Measurements from ENCODE around the gene CD58.

The CD58 gene

GRCh38 chr1:116502671-116503314 lies 68.0 kb downstream of the CD58 start:
- no peak overlapping the region for H3K4me3 ChIP-seq (ENCODE audit: low read depth, low read length)
- ChIA-PET CTCF (interaction anchor here (1.5 to 29.0 kb wide), 3 partner anchors 8 to 356 kb away, joined by 3 to 1029 read pairs (median 241); no protein-coding TSS in a partner anchor), POLR2A (interaction anchor here (0.7 kb wide), 1 partner anchor 30 kb away, joined by 3 read pairs; no protein-coding TSS in a partner anchor)
- no peak for DNase-seq (ENCODE audit: low read depth, low spot score)
- TF ChIP-seq CTCF (IDR thresholded peaks at IDR 0.05; ENCODE audit: insufficient read depth, low read length, missing control alignments), result no peak

- DNase-seq (ENCODE audit: low read depth, low spot score), result no peak
- ChIA-PET POLR2A (no interaction called here), CTCF (interaction anchor here (1.5 to 29.0 kb wide), 3 partner anchors 9 to 355 kb away, joined by 3 to 1029 read pairs (median 241); no protein-coding TSS in a partner anchor)
- TF ChIP-seq CTCF (IDR thresholded peaks at IDR 0.05; ENCODE audit: insufficient read depth, low read length, missing control alignments), result no peak
- H3K4me3 ChIP-seq (ENCODE audit: low read depth, low read length), result no peak overlapping the region
Observed at GRCh38 chr1:116501870-116502244, 69.0 kb downstream of the CD58 start.

DNA sequence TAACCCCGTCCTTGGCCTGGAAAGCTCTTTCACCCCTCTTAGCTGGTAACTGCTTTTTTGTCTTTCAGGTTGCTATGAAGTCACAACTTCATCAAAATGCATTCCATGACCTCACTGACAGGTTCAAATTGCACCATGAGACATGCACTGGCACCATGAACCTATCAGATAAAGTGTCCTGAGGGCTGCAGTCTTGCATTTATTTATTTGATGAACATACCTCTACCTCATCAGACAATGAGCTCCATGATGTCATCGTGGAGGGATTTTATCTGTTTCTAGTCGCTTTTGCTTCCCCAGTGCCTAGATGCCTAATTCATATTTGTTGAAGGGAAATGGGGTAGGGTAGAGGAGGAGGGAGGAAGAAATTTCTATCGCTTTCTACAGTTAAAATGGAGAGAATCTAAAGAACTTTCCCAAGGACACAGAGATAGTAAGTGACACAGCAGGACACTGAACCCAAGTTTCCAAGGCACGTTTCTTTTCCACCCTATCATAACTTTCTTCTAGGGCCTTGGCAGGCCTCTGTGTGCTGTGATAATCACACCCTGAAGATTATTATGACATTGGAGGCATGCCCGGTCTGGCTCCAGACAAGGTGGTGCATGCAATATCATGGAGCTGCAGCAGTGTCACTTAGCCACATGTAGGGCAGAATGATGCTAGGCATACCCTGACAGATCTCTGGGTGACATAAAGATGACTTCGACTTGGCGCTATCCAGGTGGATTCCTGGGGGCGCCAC lies 69.5 kb downstream of the CD58 start:
- ChIA-PET CTCF (interaction anchor here (1.5 to 29.0 kb wide), 5 partner anchors 7 to 355 kb away, joined by 3 to 1029 read pairs (median 22); no protein-coding TSS in a partner anchor), POLR2A (no interaction called here)
- DNase-seq (ENCODE audit: low read depth, low spot score), result no peak
- no peak overlapping the region for H3K4me3 ChIP-seq (ENCODE audit: low read depth, low read length)
- no peak for TF ChIP-seq CTCF (IDR thresholded peaks at IDR 0.05; ENCODE audit: insufficient read depth, low read length, missing control alignments)

DNA sequence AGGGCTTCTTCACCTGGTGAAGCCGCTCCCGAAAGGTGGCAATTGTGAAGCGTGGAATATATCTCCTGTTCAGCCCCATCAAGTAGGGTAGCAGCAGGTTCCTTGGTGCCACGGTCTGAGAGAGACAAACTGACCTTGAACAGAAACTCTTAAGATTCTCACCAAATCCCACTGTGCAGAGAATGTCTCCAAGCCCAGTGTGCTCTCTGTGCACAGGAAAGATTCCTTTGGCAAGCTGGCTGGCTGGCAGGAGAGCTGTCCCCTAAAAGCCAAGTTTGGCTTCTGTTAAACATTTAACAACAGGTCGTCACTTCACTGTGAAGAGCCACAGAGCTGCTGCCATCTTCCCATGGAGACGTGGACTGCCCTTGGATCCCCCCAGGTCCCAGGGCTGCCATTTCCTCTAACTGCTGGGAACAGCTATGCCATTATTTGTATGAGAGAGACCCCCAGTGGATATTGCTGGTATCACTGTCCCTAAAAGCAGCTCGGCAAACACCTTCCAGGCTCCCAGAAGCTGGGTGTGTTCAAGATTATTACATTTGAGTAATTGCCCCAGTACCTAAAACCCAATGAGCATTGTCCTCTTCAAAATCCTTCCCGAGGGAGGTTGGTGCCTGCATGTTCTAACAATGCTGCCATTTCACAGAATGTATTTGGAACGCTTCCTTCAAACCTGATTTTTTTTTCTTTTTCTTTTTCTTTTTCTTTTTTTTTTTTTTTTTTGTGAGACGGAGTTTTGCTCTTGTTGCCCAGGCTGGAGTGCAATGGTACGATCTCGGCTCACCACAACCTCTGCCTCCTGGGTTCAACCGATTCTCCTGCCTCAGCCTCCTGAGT lies 71.8 kb downstream of the CD58 start:
- POLR2A ChIA-PET, result interaction anchor here (0.7 kb wide), 1 partner anchor 360 kb away, joined by 3 read pairs; no protein-coding TSS in a partner anchor
- TF ChIP-seq CTCF (IDR thresholded peaks at IDR 0.05; ENCODE audit: insufficient read depth, low read length, missing control alignments), result peak; percentile 71
- H3K4me3 ChIP-seq (ENCODE audit: low read depth, low read length), result no peak overlapping the region
- no peak for DNase-seq (ENCODE audit: low read depth, low spot score)
- CTCF ChIA-PET, result interaction anchor here (0.6 to 29.0 kb wide), 29 partner anchors 10 to 792 kb away, joined by 3 to 1029 read pairs (median 4); partner anchors contain the start of gene ATP1A1

DNA sequence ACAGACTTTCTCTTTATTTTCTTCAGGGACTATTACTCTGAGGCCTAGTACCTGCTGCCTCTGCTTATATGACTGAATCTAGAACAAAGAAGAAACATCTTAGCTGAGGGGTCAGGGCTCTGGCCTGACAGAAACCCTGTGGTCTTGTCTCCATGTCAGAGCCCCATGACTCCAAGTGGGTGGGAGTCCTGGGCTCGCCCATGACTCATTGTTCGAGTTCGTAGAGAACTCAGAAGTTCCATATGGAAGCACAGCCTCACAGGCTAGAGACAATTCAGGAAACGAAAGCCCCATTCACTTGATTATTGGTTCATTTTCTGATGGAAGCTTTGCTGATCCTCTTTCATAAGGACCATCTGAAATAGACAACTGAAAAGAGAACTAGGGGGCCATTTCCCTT lies 73.2 kb downstream of the CD58 start:
- CTCF ChIA-PET, result interaction anchor here (0.6 to 29.0 kb wide), 13 partner anchors 11 to 771 kb away, joined by 3 to 1029 read pairs (median 6); no protein-coding TSS in a partner anchor
- DNase-seq (ENCODE audit: low read depth, low spot score), result no peak

More for the DNA sequence above, 73.2 kb downstream of the CD58 start:
- POLR2A ChIA-PET, result no interaction called here
- no peak for TF ChIP-seq CTCF (IDR thresholded peaks at IDR 0.05; ENCODE audit: insufficient read depth, low read length, missing control alignments)
- H3K4me3 ChIP-seq (ENCODE audit: low read depth, low read length), result no peak overlapping the region

Measured in AG04449 (cell line).